ENCODE data around the gene C22orf31.
A peak's percentile ranks its signal among the peaks of the same experiment; 100 is the strongest.

C22orf31 gene

DNA sequence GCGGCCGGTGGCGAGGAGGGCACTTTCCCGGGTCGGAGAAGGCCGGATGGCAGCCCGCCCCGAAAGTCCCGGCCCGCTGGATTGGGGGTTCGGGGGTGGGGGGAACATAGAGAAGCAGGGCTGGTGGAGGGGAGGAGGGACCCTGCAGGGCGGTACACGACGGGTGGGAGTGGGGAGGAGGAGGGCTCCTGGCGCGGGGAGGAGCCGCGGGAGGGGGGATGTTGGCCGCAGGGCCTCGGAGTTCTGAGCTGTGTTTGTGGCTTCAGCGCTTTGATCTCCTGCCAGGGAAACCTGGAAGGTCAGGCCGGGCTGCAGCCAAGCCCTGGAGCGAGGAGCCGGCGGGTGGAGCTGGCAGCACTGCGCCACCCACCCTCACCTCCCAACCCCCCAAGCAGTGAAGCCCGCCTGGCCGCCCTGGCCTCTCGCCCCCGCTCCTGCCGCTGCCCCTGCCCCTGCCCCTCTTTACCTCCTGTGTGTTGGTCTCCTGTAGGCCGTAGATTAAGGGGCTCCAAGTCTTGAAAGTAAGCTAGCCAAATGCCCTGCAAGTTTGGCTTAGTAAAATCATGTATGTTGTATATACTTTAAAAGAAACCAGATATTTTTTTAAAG, 30.9 kb downstream of the C22orf31 start (continued):
- no peak for TF ChIP-seq ZNF23 (tag by site-specific recombination; IDR thresholded peaks at IDR 0.05; ENCODE audit: borderline replicate concordance)
- no peak for TF ChIP-seq ZNF664 (tag by site-specific recombination; IDR thresholded peaks at IDR 0.05)
- peak; percentile 93 for TF ChIP-seq GLIS2 (tag by site-specific recombination; IDR thresholded peaks at IDR 0.05)
- TF ChIP-seq, protein P1, sequence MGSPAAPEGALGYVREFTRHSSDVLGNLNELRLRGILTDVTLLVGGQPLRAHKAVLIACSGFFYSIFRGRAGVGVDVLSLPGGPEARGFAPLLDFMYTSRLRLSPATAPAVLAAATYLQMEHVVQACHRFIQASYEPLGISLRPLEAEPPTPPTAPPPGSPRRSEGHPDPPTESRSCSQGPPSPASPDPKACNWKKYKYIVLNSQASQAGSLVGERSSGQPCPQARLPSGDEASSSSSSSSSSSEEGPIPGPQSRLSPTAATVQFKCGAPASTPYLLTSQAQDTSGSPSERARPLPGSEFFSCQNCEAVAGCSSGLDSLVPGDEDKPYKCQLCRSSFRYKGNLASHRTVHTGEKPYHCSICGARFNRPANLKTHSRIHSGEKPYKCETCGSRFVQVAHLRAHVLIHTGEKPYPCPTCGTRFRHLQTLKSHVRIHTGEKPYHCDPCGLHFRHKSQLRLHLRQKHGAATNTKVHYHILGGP (tag by site-specific recombination; IDR thresholded peaks at IDR 0.05) = peak; percentile 98
- peak; percentile 67 for TF ChIP-seq SP7 (tag by site-specific recombination; IDR thresholded peaks at IDR 0.05)
- TF ChIP-seq, protein P2, sequence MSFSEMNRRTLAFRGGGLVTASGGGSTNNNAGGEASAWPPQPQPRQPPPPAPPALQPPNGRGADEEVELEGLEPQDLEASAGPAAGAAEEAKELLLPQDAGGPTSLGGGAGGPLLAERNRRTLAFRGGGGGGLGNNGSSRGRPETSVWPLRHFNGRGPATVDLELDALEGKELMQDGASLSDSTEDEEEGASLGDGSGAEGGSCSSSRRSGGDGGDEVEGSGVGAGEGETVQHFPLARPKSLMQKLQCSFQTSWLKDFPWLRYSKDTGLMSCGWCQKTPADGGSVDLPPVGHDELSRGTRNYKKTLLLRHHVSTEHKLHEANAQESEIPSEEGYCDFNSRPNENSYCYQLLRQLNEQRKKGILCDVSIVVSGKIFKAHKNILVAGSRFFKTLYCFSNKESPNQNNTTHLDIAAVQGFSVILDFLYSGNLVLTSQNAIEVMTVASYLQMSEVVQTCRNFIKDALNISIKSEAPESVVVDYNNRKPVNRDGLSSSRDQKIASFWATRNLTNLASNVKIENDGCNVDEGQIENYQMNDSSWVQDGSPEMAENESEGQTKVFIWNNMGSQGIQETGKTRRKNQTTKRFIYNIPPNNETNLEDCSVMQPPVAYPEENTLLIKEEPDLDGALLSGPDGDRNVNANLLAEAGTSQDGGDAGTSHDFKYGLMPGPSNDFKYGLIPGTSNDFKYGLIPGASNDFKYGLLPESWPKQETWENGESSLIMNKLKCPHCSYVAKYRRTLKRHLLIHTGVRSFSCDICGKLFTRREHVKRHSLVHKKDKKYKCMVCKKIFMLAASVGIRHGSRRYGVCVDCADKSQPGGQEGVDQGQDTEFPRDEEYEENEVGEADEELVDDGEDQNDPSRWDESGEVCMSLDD (tag by site-specific recombination; IDR thresholded peaks at IDR 0.05) = peak; percentile 61
- no peak for TF ChIP-seq ZNF112 (tag by site-specific recombination; IDR thresholded peaks at IDR 0.05)
- TF ChIP-seq KLF7 (tag by site-specific recombination; IDR thresholded peaks at IDR 0.05; ENCODE audit: borderline replicate concordance) = peak; percentile 29; the same call in 1 of the 2 replicates
- TF ChIP-seq, protein P3, sequence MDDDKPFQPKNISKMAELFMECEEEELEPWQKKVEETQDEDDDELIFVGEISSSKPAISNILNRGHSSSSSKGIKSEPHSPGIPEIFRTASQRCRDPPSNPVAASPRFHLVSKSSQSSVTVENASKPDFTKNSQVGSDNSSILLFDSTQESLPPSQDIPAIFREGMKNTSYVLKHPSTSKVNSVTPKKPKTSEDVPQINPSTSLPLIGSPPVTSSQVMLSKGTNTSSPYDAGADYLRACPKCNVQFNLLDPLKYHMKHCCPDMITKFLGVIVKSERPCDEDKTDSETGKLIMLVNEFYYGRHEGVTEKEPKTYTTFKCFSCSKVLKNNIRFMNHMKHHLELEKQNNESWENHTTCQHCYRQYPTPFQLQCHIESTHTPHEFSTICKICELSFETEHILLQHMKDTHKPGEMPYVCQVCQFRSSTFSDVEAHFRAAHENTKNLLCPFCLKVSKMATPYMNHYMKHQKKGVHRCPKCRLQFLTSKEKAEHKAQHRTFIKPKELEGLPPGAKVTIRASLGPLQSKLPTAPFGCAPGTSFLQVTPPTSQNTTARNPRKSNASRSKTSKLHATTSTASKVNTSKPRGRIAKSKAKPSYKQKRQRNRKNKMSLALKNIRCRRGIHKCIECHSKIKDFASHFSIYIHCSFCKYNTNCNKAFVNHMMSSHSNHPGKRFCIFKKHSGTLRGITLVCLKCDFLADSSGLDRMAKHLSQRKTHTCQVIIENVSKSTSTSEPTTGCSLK (tag by site-specific recombination; IDR thresholded peaks at IDR 0.05) = no peak
- TF ChIP-seq KLF16 (tag by site-specific recombination; IDR thresholded peaks at IDR 0.05) = peak; percentile 88
- TF ChIP-seq ZNF610 (tag by site-specific recombination; IDR thresholded peaks at IDR 0.05; ENCODE audit: borderline replicate concordance) = no peak
- TF ChIP-seq ZSCAN16 (tag by site-specific recombination; IDR thresholded peaks at IDR 0.05) = no peak
- peak; percentile 94 for TF ChIP-seq PATZ1 (tag by site-specific recombination; IDR thresholded peaks at IDR 0.05)
- TF ChIP-seq EGR2 (tag by site-specific recombination; IDR thresholded peaks at IDR 0.05; ENCODE audit: low read depth) = peak; percentile 80
- TF ChIP-seq ZNF585B (tag by site-specific recombination; IDR thresholded peaks at IDR 0.05) = no peak
- TF ChIP-seq, protein P4, sequence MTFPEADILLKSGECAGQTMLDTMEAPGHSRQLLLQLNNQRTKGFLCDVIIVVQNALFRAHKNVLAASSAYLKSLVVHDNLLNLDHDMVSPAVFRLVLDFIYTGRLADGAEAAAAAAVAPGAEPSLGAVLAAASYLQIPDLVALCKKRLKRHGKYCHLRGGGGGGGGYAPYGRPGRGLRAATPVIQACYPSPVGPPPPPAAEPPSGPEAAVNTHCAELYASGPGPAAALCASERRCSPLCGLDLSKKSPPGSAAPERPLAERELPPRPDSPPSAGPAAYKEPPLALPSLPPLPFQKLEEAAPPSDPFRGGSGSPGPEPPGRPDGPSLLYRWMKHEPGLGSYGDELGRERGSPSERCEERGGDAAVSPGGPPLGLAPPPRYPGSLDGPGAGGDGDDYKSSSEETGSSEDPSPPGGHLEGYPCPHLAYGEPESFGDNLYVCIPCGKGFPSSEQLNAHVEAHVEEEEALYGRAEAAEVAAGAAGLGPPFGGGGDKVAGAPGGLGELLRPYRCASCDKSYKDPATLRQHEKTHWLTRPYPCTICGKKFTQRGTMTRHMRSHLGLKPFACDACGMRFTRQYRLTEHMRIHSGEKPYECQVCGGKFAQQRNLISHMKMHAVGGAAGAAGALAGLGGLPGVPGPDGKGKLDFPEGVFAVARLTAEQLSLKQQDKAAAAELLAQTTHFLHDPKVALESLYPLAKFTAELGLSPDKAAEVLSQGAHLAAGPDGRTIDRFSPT (tag by site-specific recombination; IDR thresholded peaks at IDR 0.05) = peak; percentile 71
- TF ChIP-seq, protein P5, sequence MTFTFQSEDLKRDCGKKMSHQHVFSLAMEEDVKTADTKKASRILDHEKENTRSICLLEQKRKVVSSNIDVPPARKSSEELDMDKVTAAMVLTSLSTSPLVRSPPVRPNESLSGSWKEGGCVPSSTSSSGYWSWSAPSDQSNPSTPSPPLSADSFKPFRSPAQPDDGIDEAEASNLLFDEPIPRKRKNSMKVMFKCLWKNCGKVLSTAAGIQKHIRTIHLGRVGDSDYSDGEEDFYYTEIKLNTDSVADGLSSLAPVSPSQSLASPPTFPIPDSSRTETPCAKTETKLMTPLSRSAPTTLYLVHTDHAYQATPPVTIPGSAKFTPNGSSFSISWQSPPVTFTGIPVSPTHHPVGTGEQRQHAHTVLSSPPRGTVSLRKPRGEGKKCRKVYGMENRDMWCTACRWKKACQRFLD (tag by site-specific recombination; IDR thresholded peaks at IDR 0.05) = no peak
- no peak for TF ChIP-seq ZNF777 (tag by site-specific recombination; IDR thresholded peaks at IDR 0.05; ENCODE audit: borderline replicate concordance)
- TF ChIP-seq ZNF16 (tag by site-specific recombination; IDR thresholded peaks at IDR 0.05; ENCODE audit: low read depth) = no peak
- no peak for TF ChIP-seq ZNF404 (tag by site-specific recombination; IDR thresholded peaks at IDR 0.05)
- TF ChIP-seq ZNF639 (tag by site-specific recombination; IDR thresholded peaks at IDR 0.05) = no peak
- peak; percentile 53; the same call in 1 of the 2 replicates for TF ChIP-seq ZNF843 (tag by site-specific recombination; IDR thresholded peaks at IDR 0.05)
- TF ChIP-seq ZNF394 (tag by site-specific recombination; IDR thresholded peaks at IDR 0.05; ENCODE audit: borderline replicate concordance) = no peak; the same call in 1 of the 2 replicates
- peak; percentile 74; the same call in 1 of the 2 replicates for TF ChIP-seq ZBTB7A (tag by site-specific recombination; IDR thresholded peaks at IDR 0.05; ENCODE audit: low read depth)
- no peak for TF ChIP-seq ZNF626 (tag by site-specific recombination; IDR thresholded peaks at IDR 0.05)
